Mesendoderm (in vitro differentiated cells): ENCODE measurements around the gene GGACT.

Experiments used
- DNase-seq: peaks from one replicate; pipeline ENCODE4 v3.0.0; 2013
- H2AK5ac ChIP-seq: 2 replicates; pipeline ENCODE4 v1.6.1; 2013; ENCODE audit warnings: low read length, inconsistent platforms
- H2BK120ac ChIP-seq: 2 replicates; pipeline ENCODE4 v1.6.1; 2013; ENCODE audit warnings: low read depth, mild to moderate bottlenecking, low read length, moderate library complexity, mixed read lengths
- H2BK15ac ChIP-seq: replicated peaks from 2 replicates; pipeline ENCODE4 v1.6.1; 2013; ENCODE audit warnings: low read depth, mild to moderate bottlenecking, moderate library complexity
- H2BK5ac ChIP-seq: 2 replicates; pipeline ENCODE4 v1.6.1; 2013; ENCODE audit warnings: low read length, inconsistent platforms
- H3K18ac ChIP-seq: 2 replicates; pipeline ENCODE4 v1.6.1; 2013; ENCODE audit warnings: mild to moderate bottlenecking, low read length, mixed read lengths
- H3K23ac ChIP-seq: one replicate; pipeline ENCODE4 v1.6.1; 2013; ENCODE audit warnings: low read length
- H3K27ac ChIP-seq: 2 replicates; pipeline ENCODE4 v1.5.1; 2013; ENCODE audit warnings: low read depth, mild to moderate bottlenecking, inconsistent platforms, low read length, moderate library complexity
- H3K27me3 ChIP-seq: 2 replicates; pipeline ENCODE4 v1.6.1; 2013; ENCODE audit warnings: low read length, control low read depth, mild to moderate bottlenecking, inconsistent platforms; ENCODE audit not compliant: insufficient read depth, poor library complexity
- H3K36me3 ChIP-seq: 2 replicates; pipeline ENCODE4 v1.6.1; 2013; ENCODE audit warnings: low read length, inconsistent platforms; ENCODE audit not compliant: control insufficient read depth, insufficient read depth
- H3K4ac ChIP-seq: one replicate; pipeline ENCODE4 v1.6.1; 2013; ENCODE audit warnings: low read depth, mild to moderate bottlenecking, low read length, moderate library complexity
- H3K4me1 ChIP-seq: 2 replicates; pipeline ENCODE4 v1.6.1; 2013; ENCODE audit warnings: low read depth, low read length, inconsistent platforms; ENCODE audit not compliant: control insufficient read depth
- H3K4me2 ChIP-seq: 2 replicates; pipeline ENCODE4 v1.6.1; 2013; ENCODE audit warnings: low read length
- H3K4me3 ChIP-seq: 2 replicates; pipeline ENCODE4 v1.5.1; 2013; ENCODE audit warnings: mild to moderate bottlenecking, low read length
- H3K56ac ChIP-seq: one replicate; pipeline ENCODE4 v1.6.1; 2013; ENCODE audit warnings: low read length
- H3K79me1 ChIP-seq: 2 replicates; pipeline ENCODE4 v1.6.1; 2013; ENCODE audit warnings: low read length, inconsistent platforms
- H3K79me2 ChIP-seq: 2 replicates; pipeline ENCODE4 v1.6.1; 2013; ENCODE audit warnings: mild to moderate bottlenecking, low read length; ENCODE audit not compliant: control insufficient read depth, insufficient read depth
- H3K9ac ChIP-seq: 2 replicates; pipeline ENCODE4 v1.6.1; 2013; ENCODE audit warnings: low read length, inconsistent platforms
- H4K5ac ChIP-seq: one replicate; pipeline ENCODE4 v1.6.1; 2013; ENCODE audit warnings: low read length
- H4K8ac ChIP-seq: one replicate; pipeline ENCODE4 v1.6.1; 2013; ENCODE audit warnings: low read depth, mild to moderate bottlenecking, control low read depth, low read length, moderate library complexity
- WGBS: extraction: QIAGEN DNeasy Blood & Tissue Kit; methylation state at CpG from one replicate; pipeline ENCODE4 v1.1.7; 2013; ENCODE audit warnings: low lambda C conversion rate, missing lambda C conversion rate; ENCODE audit not compliant: insufficient coverage; ENCODE audit errors: extremely low coverage; 5-methylcytosine and 5-hydroxymethylcytosine counted together

The GGACT gene

GRCh38 chr13:100484702-100485101, 103.9 kb downstream of the GGACT start:
- no peaks in the 10 kb centered on the region for H3K79me1 ChIP-seq
- no peak overlapping the region for H3K18ac ChIP-seq
- no peak overlapping the region for H3K27ac ChIP-seq
- H3K4ac ChIP-seq: no peak overlapping the region
- H3K27me3 ChIP-seq: no peaks in the 10 kb centered on the region
- no peak overlapping the region for H2BK5ac ChIP-seq
- DNase-seq: no peak
- no peak overlapping the region for H4K5ac ChIP-seq
- no peak overlapping the region for H3K4me2 ChIP-seq
- H3K23ac ChIP-seq: no peak overlapping the region
- H3K4me3 ChIP-seq: no peak overlapping the region
- no CpG with 5 or more reads among the region's 3 CpGs for WGBS
- H2AK5ac ChIP-seq: no peak overlapping the region
- no peak overlapping the region for H2BK120ac ChIP-seq
- H2BK15ac ChIP-seq: no peak overlapping the region
- no peaks in the 10 kb centered on the region for H3K36me3 ChIP-seq
- H3K4me1 ChIP-seq: no peaks in the 10 kb centered on the region
- no peak overlapping the region for H3K9ac ChIP-seq
- H3K79me2 ChIP-seq: no peaks in the 10 kb centered on the region
- H4K8ac ChIP-seq: no peak overlapping the region
- H3K56ac ChIP-seq: no peak overlapping the region

DNA sequence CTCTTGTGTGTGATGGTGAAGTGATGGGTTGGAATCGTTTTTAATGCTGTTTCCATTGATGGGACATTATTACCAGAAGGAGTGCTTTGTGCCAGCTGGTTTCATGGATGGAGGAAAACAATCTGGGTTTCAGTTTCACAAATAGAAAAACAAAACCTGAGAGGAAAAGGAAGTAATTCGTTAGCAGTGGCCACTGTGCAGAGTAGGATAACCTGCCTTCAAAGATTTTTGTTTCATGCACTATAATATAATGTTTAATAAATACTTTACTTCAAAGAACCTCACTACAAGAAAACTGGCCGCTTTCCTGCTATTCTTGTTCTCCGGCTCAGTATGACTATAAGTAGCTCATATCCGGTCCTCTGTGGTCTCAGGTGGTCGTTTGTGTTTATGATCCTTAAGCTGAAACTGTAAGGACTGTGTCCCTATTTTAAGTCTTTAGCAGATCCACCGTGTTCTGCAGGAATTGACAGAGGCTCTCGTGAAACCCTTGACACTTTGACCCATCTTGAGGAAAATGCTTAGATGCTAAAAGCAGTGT, 104.7 kb downstream of the GGACT start:
- no peaks in the 10 kb centered on the region for H3K4me1 ChIP-seq
- H2AK5ac ChIP-seq: no peak overlapping the region
- no peak overlapping the region for H2BK5ac ChIP-seq
- no peak overlapping the region for H4K8ac ChIP-seq
- H3K4ac ChIP-seq: no peak overlapping the region
- H3K27me3 ChIP-seq: no peaks in the 10 kb centered on the region
- H3K36me3 ChIP-seq: no peaks in the 10 kb centered on the region
- WGBS: no CpG with 5 or more reads among the region's 8 CpGs
- no peak overlapping the region for H2BK15ac ChIP-seq
- DNase-seq: no peak
- no peak overlapping the region for H4K5ac ChIP-seq
- H3K4me3 ChIP-seq: no peak overlapping the region
- no peak overlapping the region for H3K18ac ChIP-seq
- no peak overlapping the region for H2BK120ac ChIP-seq
- H3K23ac ChIP-seq: no peak overlapping the region
- H3K79me1 ChIP-seq: no peaks in the 10 kb centered on the region
- no peak overlapping the region for H3K27ac ChIP-seq
- no peaks in the 10 kb centered on the region for H3K79me2 ChIP-seq
- H3K56ac ChIP-seq: no peak overlapping the region
- no peak overlapping the region for H3K9ac ChIP-seq
- H3K4me2 ChIP-seq: no peak overlapping the region

GRCh38 chr13:100483139-100483538, 105.5 kb downstream of the GGACT start:
- DNase-seq: no peak
- Histone ChIP-seq H4K5ac (no peak overlapping the region), H4K8ac (no peak overlapping the region), H3K79me2 (no peaks in the 10 kb centered on the region), H3K79me1 (no peaks in the 10 kb centered on the region), H2BK120ac (no peak overlapping the region), H2AK5ac (no peak overlapping the region), H3K4me3 (no peak overlapping the region), H3K4me2 (no peak overlapping the region), H3K56ac (no peak overlapping the region), H3K4ac (no peak overlapping the region), H3K36me3 (no peaks in the 10 kb centered on the region), H3K9ac (no peak overlapping the region), H3K18ac (no peak overlapping the region), H3K23ac (no peak overlapping the region), H2BK15ac (no peak overlapping the region), H3K4me1 (no peaks in the 10 kb centered on the region), H3K27ac (no peak overlapping the region), H2BK5ac (no peak overlapping the region), H3K27me3 (no peaks in the 10 kb centered on the region)
- WGBS: no CpG with 5 or more reads among the region's 6 CpGs

- no CpG with 5 or more reads among the region's 9 CpGs for WGBS
- Histone ChIP-seq H3K27ac (no peak overlapping the region), H2BK15ac (no peak overlapping the region), H3K9ac (no peak overlapping the region), H3K4ac (no peak overlapping the region), H2BK5ac (no peak overlapping the region), H3K27me3 (no peaks in the 10 kb centered on the region), H3K36me3 (no peaks in the 10 kb centered on the region), H3K4me3 (no peak overlapping the region), H2BK120ac (no peak overlapping the region), H3K79me2 (no peaks in the 10 kb centered on the region), H3K23ac (no peak overlapping the region), H3K79me1 (no peaks in the 10 kb centered on the region), H3K18ac (no peak overlapping the region), H3K4me1 (no peaks in the 10 kb centered on the region), H3K56ac (no peak overlapping the region), H2AK5ac (no peak overlapping the region), H3K4me2 (no peak overlapping the region), H4K8ac (no peak overlapping the region), H4K5ac (no peak overlapping the region)
- DNase-seq: no peak
Observed at GRCh38 chr13:100480676-100481075, 107.9 kb downstream of the GGACT start.
